GM19452 (cell line): ENCODE data around the gene EYA2.

ENCODE experiments used
- ATAC-seq: cut with Tn5 transposase; IDR thresholded peaks from one replicate; pipeline ENCODE4 v1.9.1; 2021; ENCODE audit not compliant: unreplicated experiment

EYA2 gene

DNA sequence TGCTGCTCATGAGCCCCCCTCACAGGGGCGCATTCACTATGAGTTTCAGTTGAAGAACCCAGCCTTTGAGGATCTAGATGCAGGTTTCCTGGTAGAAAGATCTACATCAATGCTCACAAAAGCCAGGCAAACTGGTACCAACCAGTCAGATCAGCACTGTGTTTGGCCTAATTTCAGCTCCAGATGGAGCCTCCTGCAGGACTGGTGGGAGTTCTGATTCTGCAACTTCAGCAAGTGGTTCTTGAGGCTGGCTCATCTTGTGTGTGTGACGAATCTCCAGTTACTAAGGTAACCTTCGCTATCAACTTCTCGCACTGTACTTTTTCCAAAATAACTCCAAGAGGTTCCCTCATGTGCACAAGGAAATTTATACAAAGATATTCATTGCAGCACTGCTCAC is 343.1 kb downstream of the EYA2 start:
- ATAC-seq = no peak
